Upper lobe of left lung (tissue), 6 donors: ENCODE measurements around the gene BARX2. TPM values are rescaled to one million over a fixed set of nuclear protein-coding genes. Genes with fewer than 3 reads are reported as not detected.
A peak's percentile ranks its signal among the peaks of the same experiment; 100 is the strongest.

ENCODE experiments used
- ATAC-seq, 2 donors: fragments of 200-7000 bp; cut with Tn5 transposase; one replicate each; pipeline ENCODE4 v1.9.1; 2022; ENCODE audit warnings: mild to moderate bottlenecking in 2 of 2, moderate library complexity in 2 of 2; ENCODE audit not compliant: low FRiP score in 2 of 2
- DNase-seq, 2 donors: peaks; one replicate each; pipeline ENCODE4 v3.0.0-alpha.2; 2019 to 2020
- H3K27ac ChIP-seq, 4 donors: fragments of 200-600 bp; sonication (generic); one replicate each; pipeline ENCODE4 v1.5.1; 2016 to 2019
- H3K27me3 ChIP-seq, 4 donors: fragments of 200-600 bp; sonication (generic); one replicate each; pipeline ENCODE4 v1.5.1; 2017 to 2019
- H3K36me3 ChIP-seq, 4 donors: fragments of 200-600 bp; sonication (generic); one replicate each; pipeline ENCODE4 v1.5.1; 2016 to 2019
- H3K4me1 ChIP-seq, 4 donors: fragments of 200-600 bp; sonication (generic); one replicate each; pipeline ENCODE4 v1.5.1; 2018 to 2019
- H3K4me3 ChIP-seq, 4 donors: fragments of 200-600 bp; sonication (generic); one replicate each; pipeline ENCODE4 v1.5.1; 2017 to 2019; ENCODE audit warnings: mild to moderate bottlenecking in 2 of 4, moderate library complexity in 1 of 4
- H3K9me3 ChIP-seq, 4 donors: fragments of 200-600 bp; sonication (generic); one replicate each; pipeline ENCODE4 v1.5.1; 2018 to 2019
- CTCF ChIP-seq, 6 experiments: fragments of 450-650 bp in 4 of 6; fragments of 200-600 bp in 2 of 6; sonication (generic) in 2 of 6; IDR thresholded peaks; one replicate each; pipeline ENCODE4 v1.5.1; 2016 to 2019; ENCODE audit warnings: antibody characterized with exemption in 6 of 6
- EP300 ChIP-seq, 4 donors: sonication (generic); formaldehyde crosslinking; IDR thresholded peaks; one replicate each; pipeline ENCODE4 v1.5.1; 2017; ENCODE audit warnings: antibody characterized with exemption in 4 of 4, control low read depth in 2 of 4
- POLR2A ChIP-seq, 4 donors: fragments of 450-650 bp; IDR thresholded peaks; one replicate each; pipeline ENCODE4 v1.5.1; 2016 to 2017; ENCODE audit warnings: antibody characterized with exemption in 4 of 4, mild to moderate bottlenecking in 2 of 4
- POLR2AphosphoS5 ChIP-seq, 2 donors: sonication (generic); formaldehyde crosslinking; IDR thresholded peaks; one replicate each; pipeline ENCODE4 v1.5.1; 2017; ENCODE audit warnings: antibody characterized with exemption in 2 of 2
- WGBS, 2 donors: methylation state at CpG; one replicate each; pipeline ENCODE4 v1.1.5; 2017 to 2018; 5-methylcytosine and 5-hydroxymethylcytosine counted together
- total RNA-seq, 6 donors: library from RNA; depleted of rRNA in 4 of 6; stranded (reverse); fragments of >200 nt in 4 of 6; gene quantifications; one replicate each; pipeline versions ENCODE4 v1.1.0 to v1.2.1, GENCODE V29; 2016 to 2021
- donor health status: DM: no; HTN: no; CAD: no; lungs with moderate emphysema.
- donor health status: DM: no; HTN: yes; CAD: no; lungs with severe emphysema.

The BARX2 gene
- total RNA-seq, 6 donors from 2014 or later: 0.30 to 0.89 (median 0.30) TPM; not detected in 3

GRCh38 chr11:129384415-129384814 lies 8.8 kb downstream of the BARX2 start:
- WGBS, 2 donors: 63 to 70% methylated on average over 3 of the region's 3 CpGs
- H3K27ac ChIP-seq: no peak overlapping the region
- TF ChIP-seq EP300 (IDR thresholded peaks at IDR 0.05) (no peak), POLR2A (IDR thresholded peaks at IDR 0.05) (no peak), CTCF (IDR thresholded peaks at IDR 0.05) (no peak), POLR2AphosphoS5 (IDR thresholded peaks at IDR 0.05) (no peak)
- no peaks in the 10 kb centered on the region for H3K36me3 ChIP-seq
- no peaks in the 10 kb centered on the region for H3K4me1 ChIP-seq
- no peaks in the 10 kb centered on the region for H3K9me3 ChIP-seq
- no peak for DNase-seq
- no peaks in the 10 kb centered on the region for H3K27me3 ChIP-seq
- ATAC-seq: no peak
- no peak overlapping the region for H3K4me3 ChIP-seq

- ATAC-seq: no peak
- WGBS, 2 donors: 75 to 86% methylated on average over 2 of the region's 2 CpGs
These were observed 10.2 kb downstream of the BARX2 start for GRCh38 chr11:129385801-129386200.

GRCh38 chr11:129386795-129387397 lies 11.2 kb downstream of the BARX2 start:
- Histone ChIP-seq H3K9me3 (no peaks in the 10 kb centered on the region), H3K4me3 (no peak overlapping the region)

More at GRCh38 chr11:129385801-129386200, 10.2 kb downstream of the BARX2 start:
- DNase-seq: no peak
- Histone ChIP-seq H3K27me3 (no peaks in the 10 kb centered on the region), H3K4me1 (no peaks in the 10 kb centered on the region), H3K27ac (no peak overlapping the region), H3K4me3 (no peak overlapping the region), H3K36me3 (no peaks in the 10 kb centered on the region), H3K9me3 (no peaks in the 10 kb centered on the region)
- TF ChIP-seq EP300 (IDR thresholded peaks at IDR 0.05): no peak
- TF ChIP-seq CTCF (IDR thresholded peaks at IDR 0.05): no peak
- no peak for TF ChIP-seq POLR2A (IDR thresholded peaks at IDR 0.05)
- no peak for TF ChIP-seq POLR2AphosphoS5 (IDR thresholded peaks at IDR 0.05)

GRCh38 chr11:129387434-129387833 lies 11.8 kb downstream of the BARX2 start:
- H3K36me3 ChIP-seq: no peaks in the 10 kb centered on the region
- WGBS, 2 donors: 75 to 88% methylated on average over 1 of the region's 1 CpG
- no peak overlapping the region for H3K4me3 ChIP-seq
- no peaks in the 10 kb centered on the region for H3K27me3 ChIP-seq
- H3K4me1 ChIP-seq: no peaks in the 10 kb centered on the region
- H3K9me3 ChIP-seq: no peaks in the 10 kb centered on the region
- no peak overlapping the region for H3K27ac ChIP-seq
- ATAC-seq: no peak
- no peak for TF ChIP-seq EP300 (IDR thresholded peaks at IDR 0.05)
- no peak for TF ChIP-seq POLR2AphosphoS5 (IDR thresholded peaks at IDR 0.05)
- TF ChIP-seq CTCF (IDR thresholded peaks at IDR 0.05): no peak
- no peak for TF ChIP-seq POLR2A (IDR thresholded peaks at IDR 0.05)
- DNase-seq: no peak

More at GRCh38 chr11:129386795-129387397, 11.2 kb downstream of the BARX2 start:
- TF ChIP-seq CTCF (IDR thresholded peaks at IDR 0.05) (no peak), POLR2AphosphoS5 (IDR thresholded peaks at IDR 0.05) (no peak), EP300 (IDR thresholded peaks at IDR 0.05) (no peak), POLR2A (IDR thresholded peaks at IDR 0.05) (no peak)
- H3K27ac ChIP-seq: no peak overlapping the region
- 64 to 65% methylated on average over 11 of the region's 11 CpGs for WGBS, 2 donors
- H3K4me1 ChIP-seq: no peaks in the 10 kb centered on the region
- DNase-seq (no peak), ATAC-seq (peak in 1 of 2 donors; percentile 60)
- H3K27me3 ChIP-seq: no peaks in the 10 kb centered on the region
- no peaks in the 10 kb centered on the region for H3K36me3 ChIP-seq

- TF ChIP-seq POLR2AphosphoS5 (IDR thresholded peaks at IDR 0.05) (no peak), POLR2A (IDR thresholded peaks at IDR 0.05) (no peak), EP300 (IDR thresholded peaks at IDR 0.05) (no peak), CTCF (IDR thresholded peaks at IDR 0.05) (no peak)
- no peaks in the 10 kb centered on the region for H3K36me3 ChIP-seq
- H3K4me3 ChIP-seq: no peak overlapping the region
- no peaks in the 10 kb centered on the region for H3K27me3 ChIP-seq
- 69 to 77% methylated on average over 2 of the region's 2 CpGs for WGBS, 2 donors
- H3K9me3 ChIP-seq: no peaks in the 10 kb centered on the region
- H3K27ac ChIP-seq: no peak overlapping the region
- DNase-seq (no peak), ATAC-seq (no peak)
- no peaks in the 10 kb centered on the region for H3K4me1 ChIP-seq
These were observed 13.2 kb downstream of the BARX2 start for GRCh38 chr11:129388824-129389223.
